Measurements from ENCODE around the gene ZNF580.
A peak's percentile ranks its signal among the peaks of the same experiment; 100 is the strongest.

The ZNF580 gene

GRCh38 chr19:55681131-55682092 lies 40.6 kb downstream of the ZNF580 start:
- TF ChIP-seq ZFX (IDR thresholded peaks at IDR 0.05; ENCODE audit: borderline replicate concordance): no peak
- no peak for TF ChIP-seq CTCF (IDR thresholded peaks at IDR 0.05)

GRCh38 chr19:55683449-55684261 lies 42.9 kb downstream of the ZNF580 start:
- TF ChIP-seq ZFX (IDR thresholded peaks at IDR 0.05; ENCODE audit: borderline replicate concordance) (no peak), CTCF (IDR thresholded peaks at IDR 0.05) (no peak)
- peak overlapping the region; percentile 92 for H3K27ac ChIP-seq

More at GRCh38 chr19:55681131-55682092, 40.6 kb downstream of the ZNF580 start:
- no peak overlapping the region; the same call in 1 of the 2 replicates for H3K27ac ChIP-seq

GRCh38 chr19:55684946-55685681 lies 44.3 kb downstream of the ZNF580 start:
- peak overlapping the region; percentile 92; the same call in 1 of the 2 replicates for H3K27ac ChIP-seq
- no peak for TF ChIP-seq CTCF (IDR thresholded peaks at IDR 0.05)
- no peak for TF ChIP-seq ZFX (IDR thresholded peaks at IDR 0.05; ENCODE audit: borderline replicate concordance)

GRCh38 chr19:55685776-55686175 lies 45.0 kb downstream of the ZNF580 start:
- no peak for TF ChIP-seq ZFX (IDR thresholded peaks at IDR 0.05; ENCODE audit: borderline replicate concordance)
- TF ChIP-seq CTCF (IDR thresholded peaks at IDR 0.05): no peak
- no peak overlapping the region for H3K27ac ChIP-seq

- no peak overlapping the region for H3K27ac ChIP-seq
- TF ChIP-seq CTCF (IDR thresholded peaks at IDR 0.05) (no peak), ZFX (IDR thresholded peaks at IDR 0.05; ENCODE audit: borderline replicate concordance) (no peak)
These were observed 45.7 kb downstream of the ZNF580 start for GRCh38 chr19:55686311-55687050.
